ENCODE measurements around the gene NCAPD2. TPM values are rescaled to one million over a fixed set of nuclear protein-coding genes. Genes with fewer than 3 reads are reported as not detected.

The NCAPD2 gene
- total and polyA plus RNA-seq, 2 donors (not counting 3 experiments of a cell fraction or from before 2014, with no cell fraction given) = 41.8 to 90.1 TPM

GRCh38 chr12:6535697-6535946, 41.7 kb downstream of the NCAPD2 start:
- Histone ChIP-seq H3K27me3 (ENCODE audit: control insufficient read depth in 2 of 2, insufficient read depth in 2 of 2, low read length in 2 of 2) (no peaks in the 10 kb centered on the region), H3K27ac (ENCODE audit: insufficient read depth, low read depth, low read length) (peak overlapping the region; percentile 73), H3K9me3 (replicated peaks; ENCODE audit: control insufficient read depth, insufficient read depth, low read length) (no peaks in the 10 kb centered on the region), H3K4me1 (ENCODE audit: control insufficient read depth, extremely low read depth, insufficient read depth, low read length) (peaks cover 41% of the 10 kb centered on the region), H3K79me2 (ENCODE audit: control insufficient read depth, insufficient read depth, low read length) (peaks cover 31% of the 10 kb centered on the region), H4K20me1 (replicated peaks; ENCODE audit: control insufficient read depth, extremely low read depth, insufficient read depth, low read length) (no peaks in the 10 kb centered on the region), H3K4me2 (ENCODE audit: insufficient read depth, low read length) (peak overlapping the region; percentile 60), H3K9ac (replicated peaks; ENCODE audit: extremely low read depth, insufficient read depth, low read length) (peak overlapping the region; percentile 96), H2AFZ (ENCODE audit: low read depth, low read length) (no peak overlapping the region), H3K36me3 (ENCODE audit: control insufficient read depth in 2 of 2, extremely low read depth in 1 of 2, insufficient read depth in 2 of 2, low read length in 2 of 2) (peaks cover 21 to 30% of the 10 kb centered on the region in 2 experiments), H3K4me3 (replicated peaks in 1 of 3; ENCODE audit: insufficient read depth in 1 of 3, low read depth in 1 of 3, low read length in 3 of 3) (peak overlapping the region; percentile 68 to 70 (median 68)), H3K9me1 (replicated peaks; ENCODE audit: control insufficient read depth, extremely low read depth, insufficient read depth, low read length) (no peaks in the 10 kb centered on the region)
- DNase-seq (ENCODE audit: low read depth, low spot score) (no peak), FAIRE-seq (no peak)
- ChIA-PET CTCF (interaction anchor here (1.4 to 4.5 kb wide), 4 partner anchors 22 to 112 kb away, joined by 3 to 61 read pairs (median 6); no protein-coding TSS in a partner anchor), POLR2A (interaction anchor here (1.4 to 2.4 kb wide), 2 partner anchors 14 to 18 kb away, joined by 7 to 14 read pairs; no protein-coding TSS in a partner anchor)
- dilution Hi-C loops (cut with MboI; ENCODE audit: extremely low pct_ligation_motif_present, low sequenced_read_pairs) (no loop called here), intact Hi-C loops (cut with micrococcal nuclease) (loop anchor here (1.0 to 2.0 kb wide), 3 partner anchors 19 to 213 kb away; no protein-coding TSS in a partner anchor)
- TF ChIP-seq FOS (IDR thresholded peaks at IDR 0.05; ENCODE audit: borderline replicate concordance, insufficient read depth, low read length) (no peak), JUN (IDR thresholded peaks at IDR 0.05; ENCODE audit: borderline replicate concordance, insufficient read depth, insufficient read length, low read depth) (no peak), CTCF (IDR thresholded peaks at IDR 0.05; ENCODE audit: extremely low read depth in 1 of 2, insufficient read depth in 1 of 2, low read depth in 1 of 2, low read length in 2 of 2) (no peak), EZH2 (IDR thresholded peaks at IDR 0.05; ENCODE audit: borderline replicate concordance, low read depth, low read length, severe bottlenecking) (no peak), MYC (IDR thresholded peaks at IDR 0.05; ENCODE audit: low read depth, low read length) (no peak), POLR2AphosphoS5 (IDR thresholded peaks at IDR 0.05; ENCODE audit: insufficient read depth, low read depth, low read length) (no peak)
- BruUV-seq (replicated peaks) = no TSS peak

Measured in endothelial cell of umbilical vein (primary cell).